DMS114 treated with DMSO at 0.1 percent for 48 hours (cell line): ENCODE measurements around the gene DUSP6.

Source experiments
- DNase-seq: peaks from one replicate; lab custom pipeline; 2025; ENCODE audit not compliant: unreplicated experiment; lab: John Stamatoyannopoulos, UW

DUSP6 gene

GRCh38 chr12:89376202-89376529 lies 23.9 kb upstream of the DUSP6 start:
- no peak for DNase-seq

GRCh38 chr12:89373763-89374572 lies 21.7 kb upstream of the DUSP6 start:
- no peak for DNase-seq

GRCh38 chr12:89372584-89373370 lies 20.5 kb upstream of the DUSP6 start:
- no peak for DNase-seq

- no peak for DNase-seq
Measured at GRCh38 chr12:89370850-89371249, 18.5 kb upstream of the DUSP6 start.

GRCh38 chr12:89370421-89370831 lies 18.1 kb upstream of the DUSP6 start:
- no peak for DNase-seq

- DNase-seq = no peak
Measured at GRCh38 chr12:89369166-89369565, 16.9 kb upstream of the DUSP6 start.

GRCh38 chr12:89368391-89368790 lies 16.1 kb upstream of the DUSP6 start:
- no peak for DNase-seq

GRCh38 chr12:89366676-89367364 lies 14.5 kb upstream of the DUSP6 start:
- DNase-seq = no peak

- no peak for DNase-seq
Measured at GRCh38 chr12:89364631-89365030, 12.3 kb upstream of the DUSP6 start.

GRCh38 chr12:89364058-89364457 lies 11.8 kb upstream of the DUSP6 start:
- DNase-seq = no peak

- no peak for DNase-seq
Measured at GRCh38 chr12:89363582-89363981, 11.3 kb upstream of the DUSP6 start.

- no peak for DNase-seq
Measured at GRCh38 chr12:89363084-89363483, 10.8 kb upstream of the DUSP6 start.

- no peak for DNase-seq
Measured at GRCh38 chr12:89359615-89360014, 7.3 kb upstream of the DUSP6 start.

- DNase-seq = no peak
Measured at GRCh38 chr12:89358805-89359204, 6.5 kb upstream of the DUSP6 start.

GRCh38 chr12:89357297-89357730 lies 5.0 kb upstream of the DUSP6 start:
- no peak for DNase-seq

- no peak for DNase-seq
Measured at GRCh38 chr12:89356069-89356665, 3.9 kb upstream of the DUSP6 start.

- DNase-seq = peak; percentile 85
Measured at GRCh38 chr12:89355243-89356068, 3.2 kb upstream of the DUSP6 start.

GRCh38 chr12:89354612-89355067 lies 2.3 kb upstream of the DUSP6 start:
- DNase-seq = no peak

GRCh38 chr12:89353823-89354611 lies 1.7 kb upstream of the DUSP6 start:
- DNase-seq = no peak
